Measurements from ENCODE around the gene B4GALT1. TPM values are rescaled to one million over a fixed set of nuclear protein-coding genes. Genes with fewer than 3 reads are reported as not detected.
A peak's percentile ranks its signal among the peaks of the same experiment; 100 is the strongest.

The B4GALT1 gene
- total and polyA plus RNA-seq, 2 experiments from 2014 or later, result 63.9 to 78.3 TPM

DNA sequence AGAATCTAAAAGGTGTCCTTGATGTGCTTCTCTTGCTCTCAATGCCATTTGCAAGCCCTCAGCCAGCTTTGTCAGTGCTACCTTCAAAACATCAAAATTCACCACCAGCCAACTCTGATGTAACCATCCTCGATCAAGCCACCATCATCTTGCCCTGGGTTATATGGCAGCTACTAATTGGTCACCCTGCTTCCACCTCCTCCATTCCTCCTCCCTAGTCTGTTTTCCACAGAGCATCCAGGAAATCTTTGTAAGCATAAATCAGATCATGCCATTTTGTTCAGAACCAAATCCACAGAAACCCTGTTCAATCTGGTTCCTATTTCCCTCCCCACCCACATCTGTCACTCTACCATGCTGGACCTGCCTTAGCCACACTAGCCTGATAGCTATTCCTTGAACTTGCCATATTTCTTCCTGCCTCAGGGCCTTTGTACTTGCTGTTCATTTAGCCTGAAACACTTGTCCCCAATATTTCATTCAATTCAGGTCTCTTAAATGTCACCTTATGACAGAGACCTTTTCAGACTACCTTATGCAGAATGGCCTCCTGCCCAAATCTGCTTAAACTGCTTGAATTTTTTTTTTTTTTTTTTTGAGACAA, 1.9 kb upstream of the B4GALT1 start:
- no peaks in the 10 kb centered on the region for H4K20me1 ChIP-seq (ENCODE audit: insufficient read depth, poor library complexity, severe bottlenecking)
- 91% methylated on average over 1 of the region's 1 CpG for WGBS (ENCODE audit: low lambda C conversion rate, missing lambda C conversion rate)
- H3K4me1 ChIP-seq (ENCODE audit: insufficient read depth), result peaks cover 35% of the 10 kb centered on the region
- no peak overlapping the region for H3K4me3 ChIP-seq
- DNase-seq (ENCODE audit: low spot score), result no peak
- H3K27me3 ChIP-seq, result no peaks in the 10 kb centered on the region
- TF ChIP-seq, protein P1, sequence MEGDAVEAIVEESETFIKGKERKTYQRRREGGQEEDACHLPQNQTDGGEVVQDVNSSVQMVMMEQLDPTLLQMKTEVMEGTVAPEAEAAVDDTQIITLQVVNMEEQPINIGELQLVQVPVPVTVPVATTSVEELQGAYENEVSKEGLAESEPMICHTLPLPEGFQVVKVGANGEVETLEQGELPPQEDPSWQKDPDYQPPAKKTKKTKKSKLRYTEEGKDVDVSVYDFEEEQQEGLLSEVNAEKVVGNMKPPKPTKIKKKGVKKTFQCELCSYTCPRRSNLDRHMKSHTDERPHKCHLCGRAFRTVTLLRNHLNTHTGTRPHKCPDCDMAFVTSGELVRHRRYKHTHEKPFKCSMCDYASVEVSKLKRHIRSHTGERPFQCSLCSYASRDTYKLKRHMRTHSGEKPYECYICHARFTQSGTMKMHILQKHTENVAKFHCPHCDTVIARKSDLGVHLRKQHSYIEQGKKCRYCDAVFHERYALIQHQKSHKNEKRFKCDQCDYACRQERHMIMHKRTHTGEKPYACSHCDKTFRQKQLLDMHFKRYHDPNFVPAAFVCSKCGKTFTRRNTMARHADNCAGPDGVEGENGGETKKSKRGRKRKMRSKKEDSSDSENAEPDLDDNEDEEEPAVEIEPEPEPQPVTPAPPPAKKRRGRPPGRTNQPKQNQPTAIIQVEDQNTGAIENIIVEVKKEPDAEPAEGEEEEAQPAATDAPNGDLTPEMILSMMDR (IDR thresholded peaks at IDR 0.05; ENCODE audit: poor library complexity), result no peak
- no peak for TF ChIP-seq EZH2phosphoT487 (IDR thresholded peaks at IDR 0.05; ENCODE audit: low read depth, severe bottlenecking, unreplicated experiment)
- no peak for TF ChIP-seq EZH2 (IDR thresholded peaks at IDR 0.05; ENCODE audit: borderline replicate concordance)
- H3K9me2 ChIP-seq (replicated peaks; ENCODE audit: insufficient read depth), result no peaks in the 10 kb centered on the region
- no peak overlapping the region for H3K4me2 ChIP-seq
- no peak overlapping the region for H3K27ac ChIP-seq
- peaks cover 28% of the 10 kb centered on the region for H3K79me2 ChIP-seq
- H2AFZ ChIP-seq, result no peak overlapping the region
- no peaks in the 10 kb centered on the region for H3K36me3 ChIP-seq (replicated peaks; ENCODE audit: insufficient read depth, low read depth)
- no peaks in the 10 kb centered on the region for H3K9me3 ChIP-seq (ENCODE audit: low read depth)

DNA sequence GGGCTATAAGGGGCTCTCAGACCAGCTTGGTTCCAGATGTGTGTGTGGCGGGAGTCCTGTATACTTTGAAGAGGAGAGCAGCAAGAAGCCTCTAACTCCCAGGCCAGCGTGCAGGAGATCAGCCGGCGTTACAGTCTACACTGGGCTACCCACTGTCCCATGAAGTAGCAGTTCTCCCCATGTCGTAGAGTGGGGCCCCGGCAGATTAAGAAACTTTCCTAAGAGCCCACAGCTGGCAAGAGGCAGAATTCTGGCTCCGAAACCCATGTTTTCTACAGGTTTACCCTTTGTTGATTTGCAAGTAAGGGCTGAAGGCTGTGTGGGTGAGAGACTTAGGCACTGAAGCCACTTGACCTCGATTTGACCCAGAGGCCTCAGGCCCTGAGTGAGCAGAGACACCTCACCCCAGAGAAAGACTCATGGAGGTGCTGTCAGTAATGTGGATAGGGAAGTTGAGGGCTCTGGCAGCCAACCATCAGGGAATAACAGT, 881 bp upstream of the B4GALT1 start:
- Histone ChIP-seq H3K4me2 (peak overlapping the region; percentile 80), H3K79me2 (peaks cover 39% of the 10 kb centered on the region), H3K27me3 (no peaks in the 10 kb centered on the region), H3K36me3 (replicated peaks; ENCODE audit: insufficient read depth, low read depth) (no peaks in the 10 kb centered on the region), H4K20me1 (ENCODE audit: insufficient read depth, poor library complexity, severe bottlenecking) (no peaks in the 10 kb centered on the region), H3K4me1 (ENCODE audit: insufficient read depth) (peaks cover 43% of the 10 kb centered on the region), H2AFZ (peak overlapping the region; percentile 58), H3K4me3 (peak overlapping the region; percentile 28), H3K9me2 (replicated peaks; ENCODE audit: insufficient read depth) (no peaks in the 10 kb centered on the region), H3K9me3 (ENCODE audit: low read depth) (no peaks in the 10 kb centered on the region), H3K27ac (peak overlapping the region; percentile 92)
- 67% methylated on average over 8 of the region's 8 CpGs for WGBS (ENCODE audit: low lambda C conversion rate, missing lambda C conversion rate)
- no peak for TF ChIP-seq EZH2phosphoT487 (IDR thresholded peaks at IDR 0.05; ENCODE audit: low read depth, severe bottlenecking, unreplicated experiment)
- no peak for TF ChIP-seq EZH2 (IDR thresholded peaks at IDR 0.05; ENCODE audit: borderline replicate concordance)
- TF ChIP-seq, protein P1 (IDR thresholded peaks at IDR 0.05; ENCODE audit: poor library complexity), result no peak
- DNase-seq (ENCODE audit: low spot score), result peak; percentile 35

DNA sequence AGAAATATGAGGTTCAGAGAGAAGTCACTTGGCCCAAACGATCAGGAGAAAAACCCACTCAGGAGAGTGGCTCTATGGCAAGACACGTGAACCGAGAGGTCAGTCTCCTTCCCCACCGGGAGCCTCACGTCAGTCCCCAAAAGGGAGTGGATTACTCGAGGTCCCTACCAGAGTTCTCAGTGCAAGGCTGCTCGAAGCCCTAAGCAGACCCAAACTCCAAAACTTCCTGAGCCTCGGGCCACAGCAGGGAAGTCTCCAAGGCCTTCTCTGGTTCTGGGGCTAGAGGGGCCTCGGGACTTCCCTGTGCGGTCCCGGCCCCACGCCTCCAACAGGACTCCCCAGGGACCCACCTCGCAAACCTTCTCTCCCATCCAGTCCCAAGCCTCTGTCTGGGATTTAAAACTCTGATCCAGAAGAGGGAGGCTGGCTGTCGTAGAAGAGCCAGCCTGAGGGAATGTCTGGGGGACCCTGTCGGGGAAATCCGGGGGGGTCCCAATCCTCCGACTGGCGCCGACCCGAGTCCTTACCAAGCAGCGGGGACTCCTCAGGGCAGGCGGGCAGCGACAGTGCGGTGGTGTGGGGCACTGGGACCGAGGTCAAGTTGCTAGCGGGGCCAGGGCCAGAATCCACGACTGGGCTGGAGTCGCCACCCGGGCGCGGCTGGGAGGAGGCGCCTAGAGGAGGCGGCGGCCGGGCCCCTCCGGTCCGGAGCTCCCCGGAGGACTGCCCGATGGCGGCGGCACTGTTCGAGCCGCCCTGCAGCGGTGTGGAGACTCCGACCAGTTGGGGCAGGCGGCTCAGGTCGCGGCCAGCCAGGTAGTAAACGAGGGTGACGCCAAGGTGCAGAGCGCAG, 679 bp downstream of the B4GALT1 start:
- H3K27me3 ChIP-seq, result no peaks in the 10 kb centered on the region
- peak overlapping the region; percentile 6 for H2AFZ ChIP-seq
- peaks cover 51% of the 10 kb centered on the region for H3K79me2 ChIP-seq
- peak overlapping the region; percentile 84 for H3K4me3 ChIP-seq
- H3K9me3 ChIP-seq (ENCODE audit: low read depth), result no peaks in the 10 kb centered on the region
- peak overlapping the region; percentile 97 for H3K27ac ChIP-seq
- no peaks in the 10 kb centered on the region for H4K20me1 ChIP-seq (ENCODE audit: insufficient read depth, poor library complexity, severe bottlenecking)
- peaks cover 47% of the 10 kb centered on the region for H3K4me1 ChIP-seq (ENCODE audit: insufficient read depth)
- under 1% methylated on average over 49 of the region's 51 CpGs for WGBS (ENCODE audit: low lambda C conversion rate, missing lambda C conversion rate)
- H3K36me3 ChIP-seq (replicated peaks; ENCODE audit: insufficient read depth, low read depth), result no peaks in the 10 kb centered on the region
- peak; percentile 72 for DNase-seq (ENCODE audit: low spot score)
- no peaks in the 10 kb centered on the region for H3K9me2 ChIP-seq (replicated peaks; ENCODE audit: insufficient read depth)
- H3K4me2 ChIP-seq, result peak overlapping the region; percentile 80
- TF ChIP-seq EZH2phosphoT487 (IDR thresholded peaks at IDR 0.05; ENCODE audit: low read depth, severe bottlenecking, unreplicated experiment) (no peak), EZH2 (IDR thresholded peaks at IDR 0.05; ENCODE audit: borderline replicate concordance) (no peak)
- TF ChIP-seq, protein P1 (IDR thresholded peaks at IDR 0.05; ENCODE audit: poor library complexity), result no peak

Data from hepatocyte (in vitro differentiated cells).